GM23248 (cell line): Measurements from ENCODE around the gene BMPR1B. TPM values are rescaled to one million over a fixed set of nuclear protein-coding genes. Genes with fewer than 3 reads are reported as not detected.

Source experiments
- DNase-seq: peaks from one replicate; pipeline ENCODE4 v3.0.0-alpha.2; 2015
- H2AFZ ChIP-seq: fragments of 200-600 bp; sonication (generic); 2 replicates; pipeline ENCODE4 v1.6.1; 2016; ENCODE audit warnings: antibody characterized with exemption
- H3F3A ChIP-seq: fragments of 200-600 bp; sonication (generic); 2 replicates; pipeline ENCODE4 v1.6.1; 2016; ENCODE audit warnings: mild to moderate bottlenecking, antibody characterized with exemption, mixed run types; ENCODE audit not compliant: insufficient read depth
- H3K27ac ChIP-seq: fragments of 200-600 bp; sonication (generic); 2 replicates; pipeline ENCODE4 v1.5.1; 2016; ENCODE audit warnings: mild to moderate bottlenecking
- H3K27me3 ChIP-seq: fragments of 200-600 bp; sonication (generic); replicated peaks from 2 replicates; pipeline ENCODE4 v1.6.1; 2016; ENCODE audit warnings: mild to moderate bottlenecking; ENCODE audit not compliant: insufficient read depth
- H3K36me3 ChIP-seq: fragments of 200-600 bp; sonication (generic); 2 replicates; pipeline ENCODE4 v1.6.1; 2016; ENCODE audit warnings: low read depth, mild to moderate bottlenecking
- H3K4me1 ChIP-seq: fragments of 200-600 bp; sonication (generic); 2 replicates; pipeline ENCODE4 v1.6.1; 2016; ENCODE audit warnings: mild to moderate bottlenecking; ENCODE audit not compliant: insufficient read depth
- H3K4me2 ChIP-seq: fragments of 200-600 bp; sonication (generic); one replicate; pipeline ENCODE4 v1.6.1; 2016; ENCODE audit warnings: mild to moderate bottlenecking; ENCODE audit not compliant: unreplicated experiment
- H3K4me3 ChIP-seq: fragments of 200-600 bp; sonication (generic); 2 replicates; pipeline ENCODE4 v1.5.1; 2016; ENCODE audit warnings: mild to moderate bottlenecking
- H3K79me2 ChIP-seq: fragments of 200-600 bp; sonication (generic); 2 replicates; pipeline ENCODE4 v1.6.1; 2016; ENCODE audit warnings: mild to moderate bottlenecking; ENCODE audit not compliant: insufficient read depth
- H3K9ac ChIP-seq: fragments of 200-600 bp; sonication (generic); 2 replicates; pipeline ENCODE4 v1.6.1; 2016; ENCODE audit warnings: mild to moderate bottlenecking
- H3K9me2 ChIP-seq: fragments of 200-600 bp; sonication (generic); 2 replicates; pipeline ENCODE4 v1.6.1; 2016; ENCODE audit warnings: mixed run types, mild to moderate bottlenecking, moderate library complexity; ENCODE audit not compliant: insufficient read depth
- H3K9me3 ChIP-seq: fragments of 200-600 bp; sonication (generic); one replicate; pipeline ENCODE4 v1.6.1; 2017; ENCODE audit warnings: low read depth
- H4K20me1 ChIP-seq: fragments of 200-600 bp; sonication (generic); 2 replicates; pipeline ENCODE4 v1.6.0; 2016; ENCODE audit not compliant: insufficient read depth
- EZH2 ChIP-seq: fragments of 200-600 bp; sonication (generic); IDR thresholded peaks from 2 replicates; pipeline ENCODE4 v1.6.1; 2018; ENCODE audit warnings: antibody characterized with exemption, mild to moderate bottlenecking; ENCODE audit not compliant: insufficient read depth, poor library complexity, severe bottlenecking
- EZH2phosphoT487 ChIP-seq: fragments of 200-600 bp; sonication (generic); IDR thresholded peaks from 2 replicates; pipeline ENCODE4 v1.6.1; 2018; ENCODE audit warnings: antibody characterized with exemption, moderate library complexity, mild to moderate bottlenecking, low read depth; ENCODE audit not compliant: insufficient read depth
- WGBS, 2 experiments: methylation state at CpG; one replicate each; pipeline ENCODE4 v1.1.6; 2015 to 2017; ENCODE audit warnings: low lambda C conversion rate in 2 of 2, low coverage in 1 of 2; ENCODE audit errors: missing lambda C conversion rate in 2 of 2; 5-methylcytosine and 5-hydroxymethylcytosine counted together
- in situ Hi-C: fragments of 300-500 bp; cut with MboI; formaldehyde crosslinking; loops from 2 replicates; pipeline ENCODE4 v1.15.0; 2020
- polyA plus RNA-seq: library from polyadenylated mRNA; unstranded; fragments of >200 nt; fragmentation: Nextera tagmentation; extraction: Ambion mirVana; gene quantifications from 2 replicates; pipeline ENCODE4 v1.2.1, GENCODE V29; 2016
- total RNA-seq: library from RNA; depleted of rRNA; stranded (reverse); fragments of >200 nt; shearing (Covaris generic); gene quantifications from 2 replicates; pipeline ENCODE4 v1.2.3, GENCODE V29; 2014

Gene BMPR1B
- total and polyA plus RNA-seq, 2 experiments from 2014 or later, result 0.60 to 0.76 TPM

DNA sequence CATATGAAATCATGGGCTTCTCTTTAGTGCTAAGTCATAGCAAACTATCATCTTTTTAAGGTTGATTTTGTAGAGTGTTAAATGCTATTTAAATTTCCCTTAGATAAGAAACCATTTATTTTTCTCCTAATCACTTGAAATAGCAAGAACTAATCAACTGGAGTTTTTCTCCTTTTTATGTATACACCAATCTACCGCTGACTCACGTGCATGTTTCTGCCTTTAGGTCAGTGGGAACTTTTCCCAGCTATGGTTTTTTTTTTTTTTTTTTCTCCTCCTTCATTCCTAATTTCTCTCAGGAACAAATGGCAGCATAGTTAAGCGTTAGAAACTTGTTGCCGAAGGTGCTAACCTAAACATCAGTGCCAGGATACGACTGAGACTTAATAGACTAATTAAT is 176.4 kb downstream of the BMPR1B start:
- H3K79me2 ChIP-seq, result no peaks in the 10 kb centered on the region
- TF ChIP-seq EZH2phosphoT487, result no peak
- TF ChIP-seq EZH2, result no peak
- no peaks in the 10 kb centered on the region for H3F3A ChIP-seq
- no peak overlapping the region for H2AFZ ChIP-seq
- 84 to 87% methylated on average over 5 of the region's 5 CpGs for WGBS, 2 experiments
- in situ Hi-C loops, result no loop called here
- H3K9me2 ChIP-seq, result no peaks in the 10 kb centered on the region
- H3K9ac ChIP-seq, result no peak overlapping the region
- DNase-seq, result peak; percentile 65
- H3K4me3 ChIP-seq, result no peak overlapping the region
- H3K36me3 ChIP-seq, result no peaks in the 10 kb centered on the region
- peaks cover 16% of the 10 kb centered on the region for H3K4me1 ChIP-seq
- H4K20me1 ChIP-seq, result no peaks in the 10 kb centered on the region
- no peaks in the 10 kb centered on the region for H3K9me3 ChIP-seq
- H3K27ac ChIP-seq, result no peak overlapping the region
- no peaks in the 10 kb centered on the region for H3K27me3 ChIP-seq
- H3K4me2 ChIP-seq, result peak overlapping the region; percentile 37

- no peak for TF ChIP-seq EZH2phosphoT487
- no peak for TF ChIP-seq EZH2
- H3F3A ChIP-seq, result no peaks in the 10 kb centered on the region
- H3K79me2 ChIP-seq, result no peaks in the 10 kb centered on the region
- H3K27ac ChIP-seq, result no peak overlapping the region
- H3K9ac ChIP-seq, result no peak overlapping the region
- no peaks in the 10 kb centered on the region for H3K9me2 ChIP-seq
- H3K9me3 ChIP-seq, result no peaks in the 10 kb centered on the region
- DNase-seq, result no peak
- H3K36me3 ChIP-seq, result no peaks in the 10 kb centered on the region
- no peak overlapping the region for H3K4me3 ChIP-seq
- in situ Hi-C loops, result no loop called here
- H3K4me1 ChIP-seq, result peaks cover 16% of the 10 kb centered on the region
- H3K4me2 ChIP-seq, result no peak overlapping the region
- H2AFZ ChIP-seq, result no peak overlapping the region
- H4K20me1 ChIP-seq, result no peaks in the 10 kb centered on the region
- no peaks in the 10 kb centered on the region for H3K27me3 ChIP-seq
These were observed 177.1 kb downstream of the BMPR1B start for GRCh38 chr4:94934864-94935263.

- H3F3A ChIP-seq, result no peaks in the 10 kb centered on the region
- no peaks in the 10 kb centered on the region for H3K9me3 ChIP-seq
- 67 to 71% methylated on average over 4 of the region's 4 CpGs for WGBS, 2 experiments
- no peak for DNase-seq
- H3K27ac ChIP-seq, result no peak overlapping the region
- TF ChIP-seq EZH2 (no peak), EZH2phosphoT487 (no peak)
- no peak overlapping the region for H2AFZ ChIP-seq
- H3K36me3 ChIP-seq, result no peaks in the 10 kb centered on the region
- in situ Hi-C loops, result no loop called here
- H3K9me2 ChIP-seq, result no peaks in the 10 kb centered on the region
- H3K4me3 ChIP-seq, result no peak overlapping the region
- H4K20me1 ChIP-seq, result no peaks in the 10 kb centered on the region
- peaks cover 16% of the 10 kb centered on the region for H3K4me1 ChIP-seq
- H3K27me3 ChIP-seq, result no peaks in the 10 kb centered on the region
- H3K79me2 ChIP-seq, result no peaks in the 10 kb centered on the region
- H3K9ac ChIP-seq, result no peak overlapping the region
- H3K4me2 ChIP-seq, result no peak overlapping the region
These were observed 179.1 kb downstream of the BMPR1B start for GRCh38 chr4:94936854-94937253.

DNA sequence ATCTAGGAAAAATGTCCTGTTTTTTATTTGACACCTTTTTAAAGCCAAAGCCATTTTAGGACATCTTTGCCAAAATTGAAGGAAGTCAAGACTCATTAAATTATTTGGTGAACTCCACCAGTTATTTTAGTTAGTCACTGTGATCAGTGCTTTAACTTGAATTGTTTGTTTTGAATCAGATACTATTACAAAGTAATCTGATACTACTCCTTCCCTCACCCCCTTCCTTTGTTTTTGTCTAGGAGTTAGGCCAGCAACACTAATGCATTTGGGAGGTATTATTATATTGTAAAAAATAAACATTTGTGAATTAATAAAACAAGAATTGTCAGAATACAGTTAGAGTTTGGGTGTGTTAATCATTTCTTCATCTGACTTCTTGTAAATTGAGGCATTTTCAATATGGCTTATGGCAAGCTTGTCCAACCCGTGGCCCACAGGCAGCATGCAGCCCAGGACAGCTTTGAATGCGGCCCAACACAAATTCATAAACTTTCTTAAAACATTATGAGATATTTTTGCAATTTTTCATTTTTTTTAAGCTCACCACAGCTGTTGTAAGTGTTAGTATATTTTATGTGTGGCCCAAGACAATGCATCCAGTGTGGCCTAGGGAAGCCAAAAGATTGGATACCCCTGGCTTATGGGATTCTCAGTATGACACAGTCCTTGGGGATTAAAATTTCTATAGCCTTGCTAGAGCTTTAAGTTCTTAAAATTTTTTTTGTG is 182.2 kb downstream of the BMPR1B start:
- Histone ChIP-seq H3K4me3 (no peak overlapping the region), H3K27me3 (no peaks in the 10 kb centered on the region), H3K4me1 (peaks cover 2% of the 10 kb centered on the region), H3K4me2 (no peak overlapping the region), H2AFZ (no peak overlapping the region), H3K9me2 (no peaks in the 10 kb centered on the region), H3K27ac (no peak overlapping the region), H3F3A (no peaks in the 10 kb centered on the region), H3K36me3 (no peaks in the 10 kb centered on the region), H3K9ac (no peak overlapping the region), H3K79me2 (no peaks in the 10 kb centered on the region), H3K9me3 (no peaks in the 10 kb centered on the region), H4K20me1 (no peaks in the 10 kb centered on the region)
- 62 to 70% methylated on average over 2 of the region's 2 CpGs for whole genome bisulfite sequencing, 2 experiments
- TF ChIP-seq EZH2 (no peak), EZH2phosphoT487 (no peak)
- DNase-seq, result no peak
- in situ Hi-C loops, result no loop called here
